Caco-2 (cell line): ENCODE results near the gene ERCC2. TPM values are rescaled to one million over a fixed set of nuclear protein-coding genes. Genes with fewer than 3 reads are reported as not detected.

Experiments
- BruUV-seq: library from RNA; stranded (reverse); fragments of 400-500 nt; replicated peaks from 2 replicates; lab custom pipeline; 2021; lab: Mats Ljungman, UMichigan
- CTCF ChIA-PET: fragments of 300-600 bp; sonication (Branson Sonifier 250); formaldehyde crosslinking; loops from one replicate; lab custom pipeline; 2022; ENCODE audit warnings: antibody characterized with exemption; lab: Charles Lee
- POLR2A ChIA-PET: fragments of 300-600 bp; sonication (Branson Sonifier 250); formaldehyde crosslinking; loops from one replicate; lab custom pipeline; 2022; ENCODE audit warnings: antibody characterized with exemption; lab: Charles Lee
- DNase-seq, 2 experiments: peaks; one replicate each; pipeline versions ENCODE4 v3.0.0 to v3.0.0-alpha.2; 2020 to 2022
- H3K27me3 ChIP-seq: replicated peaks from 2 replicates; pipeline ENCODE4 v1.6.0; 2011; ENCODE audit warnings: low read length; ENCODE audit not compliant: control insufficient read depth, insufficient read depth
- H3K36me3 ChIP-seq: 2 replicates; pipeline ENCODE4 v1.5.1; 2011; ENCODE audit warnings: low read length; ENCODE audit not compliant: control insufficient read depth, insufficient read depth
- H3K4me1 ChIP-seq: fragments of 250-450 bp; sonication (Bioruptor Pico); 2 replicates; pipeline ENCODE4 v1.5.1; 2020; ENCODE audit warnings: mild to moderate bottlenecking
- H3K4me3 ChIP-seq: 2 replicates; pipeline ENCODE4 v1.5.1; 2011; ENCODE audit warnings: low read depth, mild to moderate bottlenecking, control low read depth, low read length
- H3K9me3 ChIP-seq: fragments of 250-450 bp; sonication (Bioruptor Pico); 2 replicates; pipeline ENCODE4 v1.5.1; 2020; ENCODE audit warnings: mild to moderate bottlenecking, moderate library complexity
- H3K27ac Mint-ChIP-seq: one replicate; pipeline ENCODE4 v1.8.0; 2022; ENCODE audit warnings: mixed read lengths; ENCODE audit not compliant: unreplicated experiment
- H3K27me3 Mint-ChIP-seq: one replicate; pipeline ENCODE4 v1.8.0; 2022; ENCODE audit warnings: mixed read lengths; ENCODE audit not compliant: insufficient read depth, unreplicated experiment
- H3K36me3 Mint-ChIP-seq: one replicate; pipeline ENCODE4 v1.8.0; 2022; ENCODE audit warnings: mild to moderate bottlenecking, mixed read lengths; ENCODE audit not compliant: insufficient read depth, unreplicated experiment
- H3K4me1 Mint-ChIP-seq: one replicate; pipeline ENCODE4 v1.8.0; 2022; ENCODE audit warnings: low read depth, mixed read lengths; ENCODE audit not compliant: unreplicated experiment
- H3K4me3 Mint-ChIP-seq: one replicate; pipeline ENCODE4 v1.8.0; 2022; ENCODE audit warnings: mild to moderate bottlenecking, moderate library complexity, mixed read lengths; ENCODE audit not compliant: unreplicated experiment
- H3K9me3 Mint-ChIP-seq: one replicate; pipeline ENCODE4 v1.8.0; 2022; ENCODE audit warnings: mixed read lengths; ENCODE audit not compliant: unreplicated experiment
- intact Hi-C: fragments of 100-400 bp; cut with micrococcal nuclease; formaldehyde crosslinking; loops from one replicate; pipeline ENCODE4 v1.10.0; 2022; ENCODE audit not compliant: unreplicated experiment
- total RNA-seq: library from RNA; stranded (reverse); gene quantifications from 2 replicates; pipeline ENCODE4 v1.2.3, GENCODE V29; 2022
- TF ChIP-seq, protein P1 (sequence below), 2 experiments: fragments of 200-600 bp in 1 of 2; IDR thresholded peaks; 1 replicate in 1 of 2; 2 replicates in 1 of 2; pipeline versions ENCODE4 v1.5.1 to v1.8.0; 2011 to 2022; ENCODE audit warnings: antibody characterized with exemption in 1 of 2, control low read depth in 1 of 2, inconsistent platforms in 1 of 2, low read depth in 1 of 2, low read length in 1 of 2, mild to moderate bottlenecking in 1 of 2, moderate library complexity in 1 of 2; ENCODE audit not compliant: insufficient read depth in 1 of 2, severe bottlenecking in 1 of 2, unreplicated experiment in 1 of 2

ERCC2 gene
- total RNA-seq, 1 experiment from 2014 or later: 86.8 TPM

DNA sequence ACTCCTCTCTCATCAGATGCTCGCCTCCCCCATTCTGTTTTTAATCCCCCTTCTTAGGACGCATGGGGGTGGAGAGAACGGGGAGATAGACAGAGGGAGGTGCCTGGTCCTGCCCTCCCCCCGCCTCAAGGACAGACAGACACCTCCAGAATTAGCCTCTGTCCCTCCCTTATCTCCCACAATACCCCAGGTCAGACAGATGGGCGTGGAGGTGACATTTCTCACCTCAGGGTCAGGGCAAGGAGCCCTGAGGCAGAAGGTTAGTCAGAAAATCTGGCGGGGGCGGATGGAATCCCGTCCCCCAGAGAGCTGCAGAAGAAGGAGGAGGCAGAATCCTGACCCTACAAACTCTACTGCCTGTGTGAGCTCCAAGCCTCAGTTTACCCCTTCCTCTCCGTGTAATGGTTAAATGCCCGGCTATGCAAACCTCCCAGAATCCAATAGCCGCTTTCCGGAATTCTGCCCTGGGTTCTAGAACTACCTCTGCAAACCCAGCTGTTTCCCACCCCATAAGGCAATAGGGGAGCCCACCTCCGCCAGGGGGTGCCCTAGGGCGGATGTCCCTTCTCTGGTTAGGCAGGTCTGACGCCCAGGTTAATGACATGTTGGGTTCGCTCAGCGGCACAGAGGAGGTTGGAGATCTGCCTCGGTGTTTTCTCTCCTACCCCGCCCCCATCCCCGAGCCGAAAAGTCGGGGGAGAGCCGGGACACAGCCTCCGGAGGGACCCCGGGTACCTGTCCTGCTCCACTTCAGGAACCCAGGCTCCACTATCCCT lies 33.6 kb upstream of the ERCC2 start:
- peaks cover 13% of the 10 kb centered on the region for H3K4me1 ChIP-seq
- Mint-ChIP-seq H3K9me3 (no peaks in the 10 kb centered on the region), H3K27ac (peak overlapping the region; percentile 96), H3K36me3 (peaks cover 65% of the 10 kb centered on the region), H3K4me1 (peaks cover 17% of the 10 kb centered on the region), H3K27me3 (no peaks in the 10 kb centered on the region), H3K4me3 (peak overlapping the region; percentile 93)
- ChIA-PET CTCF (interaction anchor here (0.7 to 2.4 kb wide), 7 partner anchors 27 to 128 kb away, joined by 3 to 12 read pairs (median 4); no protein-coding TSS in a partner anchor), POLR2A (interaction anchor here (0.5 kb wide), 1 partner anchor 63 kb away, joined by 3 read pairs; no protein-coding TSS in a partner anchor)
- no peaks in the 10 kb centered on the region for H3K9me3 ChIP-seq
- BruUV-seq: TSS peak; percentile 48
- intact Hi-C loops: loop anchor here (1.0 to 2.0 kb wide), 3 partner anchors 13 to 81 kb away; partner anchors contain the start of gene ERCC2
- DNase-seq: peak; percentile 88 to 93
- H3K27me3 ChIP-seq: no peaks in the 10 kb centered on the region
- H3K36me3 ChIP-seq: no peaks in the 10 kb centered on the region; the same call in 1 of the 2 replicates
- peak overlapping the region; percentile 81 for H3K4me3 ChIP-seq
- TF ChIP-seq, protein P1, sequence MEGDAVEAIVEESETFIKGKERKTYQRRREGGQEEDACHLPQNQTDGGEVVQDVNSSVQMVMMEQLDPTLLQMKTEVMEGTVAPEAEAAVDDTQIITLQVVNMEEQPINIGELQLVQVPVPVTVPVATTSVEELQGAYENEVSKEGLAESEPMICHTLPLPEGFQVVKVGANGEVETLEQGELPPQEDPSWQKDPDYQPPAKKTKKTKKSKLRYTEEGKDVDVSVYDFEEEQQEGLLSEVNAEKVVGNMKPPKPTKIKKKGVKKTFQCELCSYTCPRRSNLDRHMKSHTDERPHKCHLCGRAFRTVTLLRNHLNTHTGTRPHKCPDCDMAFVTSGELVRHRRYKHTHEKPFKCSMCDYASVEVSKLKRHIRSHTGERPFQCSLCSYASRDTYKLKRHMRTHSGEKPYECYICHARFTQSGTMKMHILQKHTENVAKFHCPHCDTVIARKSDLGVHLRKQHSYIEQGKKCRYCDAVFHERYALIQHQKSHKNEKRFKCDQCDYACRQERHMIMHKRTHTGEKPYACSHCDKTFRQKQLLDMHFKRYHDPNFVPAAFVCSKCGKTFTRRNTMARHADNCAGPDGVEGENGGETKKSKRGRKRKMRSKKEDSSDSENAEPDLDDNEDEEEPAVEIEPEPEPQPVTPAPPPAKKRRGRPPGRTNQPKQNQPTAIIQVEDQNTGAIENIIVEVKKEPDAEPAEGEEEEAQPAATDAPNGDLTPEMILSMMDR (IDR thresholded peaks at IDR 0.05; ENCODE audit: insufficient read depth in 1 of 2, low read depth in 1 of 2, low read length in 1 of 2, severe bottlenecking in 1 of 2, unreplicated experiment in 1 of 2): peak; percentile 78 to 87

DNA sequence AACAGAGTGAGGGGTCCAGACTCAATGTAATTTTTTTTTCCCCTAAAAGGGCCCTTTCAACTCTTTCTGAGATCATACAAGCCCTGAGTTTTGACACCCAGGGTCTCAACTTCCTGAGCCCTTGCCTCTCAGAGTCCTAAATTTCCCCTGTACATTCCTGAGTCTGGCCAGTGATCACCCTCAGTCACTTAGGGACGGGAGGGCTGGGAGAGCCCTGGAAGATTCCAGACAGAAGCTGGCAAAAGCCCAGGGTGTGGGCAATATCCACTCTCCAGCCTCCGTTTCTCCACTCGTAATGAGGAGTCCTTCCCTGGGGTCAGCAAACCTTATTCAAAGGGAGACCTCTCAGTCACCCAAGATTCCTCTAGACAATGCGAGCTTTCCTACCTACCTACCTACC lies 32.9 kb upstream of the ERCC2 start:
- H3K4me1 Mint-ChIP-seq: peaks cover 15% of the 10 kb centered on the region
- H3K27me3 Mint-ChIP-seq: no peaks in the 10 kb centered on the region
- H3K4me3 Mint-ChIP-seq: peak overlapping the region; percentile 93
- H3K27me3 ChIP-seq: no peaks in the 10 kb centered on the region
- POLR2A ChIA-PET: no interaction called here
- TF ChIP-seq, protein P1 (IDR thresholded peaks at IDR 0.05; ENCODE audit: insufficient read depth in 1 of 2, low read depth in 1 of 2, low read length in 1 of 2, severe bottlenecking in 1 of 2, unreplicated experiment in 1 of 2): no peak
- H3K36me3 ChIP-seq: no peaks in the 10 kb centered on the region; the same call in 1 of the 2 replicates
- no TSS peak for BruUV-seq
- no peaks in the 10 kb centered on the region for H3K9me3 ChIP-seq
- intact Hi-C loops: no loop called here
- peaks cover 65% of the 10 kb centered on the region for H3K36me3 Mint-ChIP-seq
- no peaks in the 10 kb centered on the region for H3K9me3 Mint-ChIP-seq
- no peak for DNase-seq
- H3K27ac Mint-ChIP-seq: peak overlapping the region; percentile 96
- H3K4me3 ChIP-seq: peak overlapping the region; percentile 81
- peaks cover 13% of the 10 kb centered on the region for H3K4me1 ChIP-seq
- CTCF ChIA-PET: interaction anchor here (0.7 to 2.4 kb wide), 3 partner anchors 35 to 128 kb away, joined by 3 to 12 read pairs (median 3); no protein-coding TSS in a partner anchor

DNA sequence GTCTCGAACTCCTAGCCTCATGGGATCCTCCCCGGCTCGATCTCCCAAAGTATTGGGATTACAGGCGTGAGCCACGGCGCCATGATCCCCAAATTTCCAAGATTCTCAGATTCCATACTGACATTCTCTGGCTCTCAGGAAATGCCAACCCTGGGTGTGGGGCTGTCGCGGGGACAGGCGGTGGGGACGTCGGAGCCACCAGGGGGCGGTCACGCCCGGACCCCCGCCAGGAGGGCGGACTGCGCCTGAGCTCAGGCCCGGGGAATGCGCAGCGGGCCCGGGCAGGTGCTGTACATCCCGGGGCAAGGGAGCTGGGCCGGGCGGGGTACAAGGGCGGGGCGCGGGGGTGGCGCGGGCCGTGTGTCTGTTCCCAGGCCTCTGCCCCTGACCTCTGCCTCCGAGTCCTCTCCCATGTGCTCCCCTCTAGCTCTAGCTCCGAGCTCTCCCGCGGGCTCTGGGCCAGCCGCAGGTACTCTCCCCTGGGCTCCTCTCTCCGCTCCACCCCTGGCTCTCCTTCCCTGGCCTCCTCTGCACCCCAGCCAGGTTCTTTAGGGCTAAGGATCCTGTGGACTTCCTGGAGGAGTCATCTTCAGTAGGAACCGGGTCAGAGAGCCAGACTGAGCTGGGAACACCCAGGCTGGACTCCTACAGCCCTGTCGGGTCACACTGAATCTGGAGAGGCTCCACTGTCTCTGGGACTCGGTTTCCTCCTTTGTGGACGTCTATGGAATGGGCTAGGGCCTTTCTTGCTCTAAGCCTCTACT lies 32.1 kb upstream of the ERCC2 start:
- BruUV-seq: no TSS peak
- intact Hi-C loops: no loop called here
- TF ChIP-seq, protein P1 (IDR thresholded peaks at IDR 0.05; ENCODE audit: insufficient read depth in 1 of 2, low read depth in 1 of 2, low read length in 1 of 2, severe bottlenecking in 1 of 2, unreplicated experiment in 1 of 2): peak in 1 of 2 experiments; percentile 23
- Mint-ChIP-seq H3K27ac (no peak overlapping the region), H3K4me3 (no peak overlapping the region), H3K36me3 (peaks cover 68% of the 10 kb centered on the region), H3K4me1 (peaks cover 11% of the 10 kb centered on the region), H3K9me3 (no peaks in the 10 kb centered on the region), H3K27me3 (no peaks in the 10 kb centered on the region)
- POLR2A ChIA-PET: interaction anchor here (0.6 kb wide), 1 partner anchor 67 kb away, joined by 3 read pairs; no protein-coding TSS in a partner anchor
- Histone ChIP-seq H3K36me3 (no peaks in the 10 kb centered on the region), H3K4me3 (no peak overlapping the region), H3K4me1 (peaks cover 13% of the 10 kb centered on the region), H3K27me3 (no peaks in the 10 kb centered on the region), H3K9me3 (no peaks in the 10 kb centered on the region)
- no peak for DNase-seq
- CTCF ChIA-PET: interaction anchor here (0.6 kb wide), 2 partner anchors 8 to 676 kb away, joined by 3 to 12 read pairs; no protein-coding TSS in a partner anchor
